Endothelial cell of umbilical vein (primary cell): ENCODE data around the gene PLXNA1. TPM values are rescaled to one million over a fixed set of nuclear protein-coding genes. Genes with fewer than 3 reads are reported as not detected.

Source experiments
- BruUV-seq: library from RNA; stranded (reverse); fragments of 400-500 nt; replicated peaks from 2 replicates; lab custom pipeline; 2021; lab: Mats Ljungman, UMichigan
- CTCF ChIA-PET: fragments of 300-600, 350-600 bp; sonication (Branson Sonifier 250); formaldehyde crosslinking; loops from one replicate; lab custom pipeline; 2021; ENCODE audit warnings: antibody characterized with exemption, inconsistent platforms; lab: Charles Lee
- POLR2A ChIA-PET: fragments of 300-600, 350-600 bp; sonication (Branson Sonifier 250); formaldehyde crosslinking; loops from one replicate; lab custom pipeline; 2021; ENCODE audit warnings: antibody characterized with exemption, inconsistent platforms; lab: Charles Lee
- DNase-seq: peaks from one replicate; pipeline ENCODE4 v3.0.0-alpha.2; 2011; ENCODE audit warnings: low read depth, low spot score
- FAIRE-seq: peaks from 2 replicates; lab custom pipeline; 2011; peaks lifted over from hg19 to GRCh38; lab: Jason Lieb, UNC
- H2AFZ ChIP-seq: 2 replicates; pipeline ENCODE4 v1.6.0; 2012; ENCODE audit warnings: low read depth, low read length, control low read depth, inconsistent platforms
- H3K27ac ChIP-seq: 2 replicates; pipeline ENCODE4 v1.5.1; 2011; ENCODE audit warnings: low read depth, mild to moderate bottlenecking, control low read depth, low read length, moderate library complexity; ENCODE audit not compliant: insufficient read depth
- H3K27me3 ChIP-seq, 2 experiments: 2 replicates each; pipeline versions ENCODE4 v1.6.0 to v1.6.1; 2011; ENCODE audit warnings: low read length in 2 of 2, mixed read lengths in 1 of 2; ENCODE audit not compliant: control insufficient read depth in 2 of 2, insufficient read depth in 2 of 2
- H3K36me3 ChIP-seq, 2 experiments: 2 replicates in 1 of 2; 3 replicates in 1 of 2; pipeline ENCODE4 v1.5.1; 2011; ENCODE audit warnings: low read length in 2 of 2, mild to moderate bottlenecking in 1 of 2, moderate library complexity in 1 of 2; ENCODE audit not compliant: control insufficient read depth in 2 of 2, insufficient read depth in 2 of 2; ENCODE audit errors: extremely low read depth in 1 of 2
- H3K4me1 ChIP-seq: 3 replicates; pipeline ENCODE4 v1.5.1; 2011; ENCODE audit warnings: mild to moderate bottlenecking, low read length; ENCODE audit not compliant: control insufficient read depth, insufficient read depth; ENCODE audit errors: extremely low read depth
- H3K4me2 ChIP-seq: 2 replicates; pipeline ENCODE4 v1.6.1; 2011; ENCODE audit warnings: low read length, control low read depth, mixed read lengths; ENCODE audit not compliant: insufficient read depth
- H3K4me3 ChIP-seq, 3 experiments: fragments of 200-600 bp in 1 of 3; sonication (generic), shearing (Covaris generic) in 1 of 3; replicated peaks in 1 of 3; 2 replicates each; pipeline ENCODE4 v1.5.1; 2011 to 2016; ENCODE audit warnings: control low read depth in 3 of 3, low read length in 3 of 3, mild to moderate bottlenecking in 2 of 3, inconsistent platforms in 1 of 3, low read depth in 1 of 3, moderate library complexity in 1 of 3; ENCODE audit not compliant: insufficient read depth in 1 of 3
- H3K79me2 ChIP-seq: 2 replicates; pipeline ENCODE4 v1.6.0; 2012; ENCODE audit warnings: low read length, inconsistent platforms; ENCODE audit not compliant: control insufficient read depth, insufficient read depth
- H3K9ac ChIP-seq: replicated peaks from 2 replicates; pipeline ENCODE3; 2011; ENCODE audit warnings: low read length, control low read depth; ENCODE audit not compliant: insufficient read depth; ENCODE audit errors: extremely low read depth
- H3K9me1 ChIP-seq: replicated peaks from 3 replicates; pipeline ENCODE4 v1.6.0; 2011; ENCODE audit warnings: mild to moderate bottlenecking, low read length; ENCODE audit not compliant: control insufficient read depth, insufficient read depth; ENCODE audit errors: extremely low read depth
- H3K9me3 ChIP-seq: replicated peaks from 2 replicates; pipeline ENCODE4 v1.5.1; 2012; ENCODE audit warnings: low read length, inconsistent platforms; ENCODE audit not compliant: control insufficient read depth, insufficient read depth
- H4K20me1 ChIP-seq: replicated peaks from 2 replicates; pipeline ENCODE3; 2011; ENCODE audit warnings: mild to moderate bottlenecking, low read length; ENCODE audit not compliant: control insufficient read depth, insufficient read depth; ENCODE audit errors: extremely low read depth
- FOS ChIP-seq: IDR thresholded peaks from 2 replicates; pipeline ENCODE4 v1.6.1; 2011; ENCODE audit warnings: mild to moderate bottlenecking, low read length, moderate library complexity, borderline replicate concordance; ENCODE audit not compliant: insufficient read depth
- GATA2 ChIP-seq: IDR thresholded peaks from 2 replicates; pipeline ENCODE4 v1.7.0; 2011; ENCODE audit warnings: low read depth, mild to moderate bottlenecking, moderate library complexity, mixed read lengths, low read length; ENCODE audit not compliant: insufficient read length, insufficient read depth
- MAX ChIP-seq: IDR thresholded peaks from 2 replicates; pipeline ENCODE4 v1.6.1; 2011; ENCODE audit not compliant: insufficient read depth, insufficient read length
- MYC ChIP-seq: IDR thresholded peaks from one replicate; pipeline ENCODE4 v1.6.1; 2011; ENCODE audit warnings: mild to moderate bottlenecking, low read depth, low read length
- POLR2A ChIP-seq: IDR thresholded peaks from 2 replicates; pipeline ENCODE4 v1.6.1; 2012; ENCODE audit warnings: low read depth, mild to moderate bottlenecking, control low read depth, low read length
- POLR2AphosphoS5 ChIP-seq: IDR thresholded peaks from 2 replicates; pipeline ENCODE4 v1.6.1; 2012; ENCODE audit warnings: low read depth, mild to moderate bottlenecking, control low read depth, low read length, moderate library complexity; ENCODE audit not compliant: insufficient read depth
- dilution Hi-C: fragments of 300-500 bp; cut with MboI; formaldehyde crosslinking; loops from one replicate; pipeline ENCODE4 v1.15.0; 2019; ENCODE audit warnings: low sequenced_read_pairs; ENCODE audit not compliant: extremely low pct_ligation_motif_present
- intact Hi-C: fragments of 100-400 bp; cut with micrococcal nuclease; formaldehyde crosslinking; loops from one replicate; pipeline ENCODE4 v1.10.0; 2022
- polyA plus RNA-seq, 4 experiments: library from polyadenylated mRNA; depleted of rRNA in 3 of 4; stranded (reverse) in 3 of 4; unstranded in 1 of 4; fragments of >200 nt; gene quantifications; 2 replicates each; pipeline versions ENCODE4 v1.2.1 to v1.2.3, GENCODE V29; 2011 to 2012; ENCODE audit warnings: missing spikeins in 1 of 4
- total RNA-seq: library from RNA; stranded (reverse); gene quantifications from 2 replicates; pipeline ENCODE4 v1.2.3, GENCODE V29; 2021
- TF ChIP-seq, protein P1 (sequence below), 2 donors: IDR thresholded peaks; 1 replicate in 1 of 2; 2 replicates in 1 of 2; pipeline ENCODE4 v1.5.1; 2011; ENCODE audit warnings: low read length in 2 of 2, mild to moderate bottlenecking in 2 of 2, moderate library complexity in 2 of 2, control low read depth in 1 of 2, inconsistent platforms in 1 of 2, low read depth in 1 of 2; ENCODE audit not compliant: insufficient read depth in 1 of 2; ENCODE audit errors: extremely low read depth in 1 of 2

The PLXNA1 gene
- total and polyA plus RNA-seq, 2 donors (not counting 3 experiments of a cell fraction or from before 2014, with no cell fraction given), result 14.1 to 18.4 TPM

DNA sequence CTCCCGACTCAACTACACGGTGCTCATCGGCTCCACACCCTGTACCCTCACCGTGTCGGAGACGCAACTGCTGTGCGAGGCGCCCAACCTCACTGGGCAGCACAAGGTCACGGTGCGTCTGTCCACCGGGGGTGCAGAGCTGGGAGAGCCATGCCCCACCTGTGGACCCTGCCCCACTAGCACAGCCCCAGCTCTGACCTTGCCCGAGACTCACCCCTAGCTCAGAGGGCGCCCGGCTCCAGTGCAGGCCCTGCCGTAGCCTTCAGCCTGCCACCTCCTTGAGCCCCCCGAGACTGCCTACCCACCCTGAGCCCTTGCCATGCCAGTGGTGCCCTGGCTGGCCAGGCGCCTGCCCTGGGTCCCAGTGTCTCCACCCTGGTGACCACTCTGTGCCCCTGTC is 34.9 kb downstream of the PLXNA1 start:
- no peak for TF ChIP-seq FOS
- no peak for TF ChIP-seq POLR2AphosphoS5
- no peak for TF ChIP-seq MYC
- TF ChIP-seq MAX, result no peak
- TF ChIP-seq GATA2, result no peak
- ChIA-PET CTCF (no interaction called here), POLR2A (no interaction called here)
- no TSS peak for BruUV-seq
- H3K4me2 ChIP-seq, result no peak overlapping the region
- dilution Hi-C loops (no loop called here), intact Hi-C loops (no loop called here)
- H3K9me1 ChIP-seq, result no peaks in the 10 kb centered on the region
- H3K36me3 ChIP-seq, result peaks cover 0 to 3% of the 10 kb centered on the region in 2 experiments
- DNase-seq (no peak), FAIRE-seq (no peak)
- no peak overlapping the region for H3K27ac ChIP-seq
- H2AFZ ChIP-seq, result no peak overlapping the region
- no peaks in the 10 kb centered on the region for H4K20me1 ChIP-seq
- H3K9ac ChIP-seq, result no peak overlapping the region
- no peaks in the 10 kb centered on the region for H3K9me3 ChIP-seq
- no peaks in the 10 kb centered on the region for H3K4me1 ChIP-seq
- no peaks in the 10 kb centered on the region for H3K79me2 ChIP-seq
- no peaks in the 10 kb centered on the region for H3K27me3 ChIP-seq
- H3K4me3 ChIP-seq, result no peak overlapping the region

DNA sequence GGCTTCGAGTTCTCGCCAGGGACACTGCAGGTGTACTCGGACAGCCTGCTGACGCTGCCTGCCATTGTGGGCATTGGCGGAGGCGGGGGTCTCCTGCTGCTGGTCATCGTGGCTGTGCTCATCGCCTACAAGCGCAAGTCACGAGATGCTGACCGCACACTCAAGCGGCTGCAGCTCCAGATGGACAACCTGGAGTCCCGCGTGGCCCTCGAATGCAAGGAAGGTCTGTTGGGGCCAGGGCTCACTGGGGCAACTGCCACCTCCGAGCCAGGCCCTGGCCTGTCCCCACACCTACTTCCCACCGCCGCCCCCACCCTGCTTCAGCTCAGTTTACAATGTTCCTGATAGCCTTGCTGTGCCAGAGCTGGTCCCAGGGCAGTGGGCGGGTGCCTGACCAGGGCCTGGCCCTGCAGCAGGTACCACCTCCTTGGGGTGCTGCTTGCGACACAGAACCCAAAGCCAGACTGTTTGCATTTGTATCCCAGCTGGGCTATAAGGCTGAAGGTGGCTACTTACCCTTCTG is 35.5 kb downstream of the PLXNA1 start:
- DNase-seq (no peak), FAIRE-seq (no peak)
- BruUV-seq, result no TSS peak
- Histone ChIP-seq H2AFZ (no peak overlapping the region), H3K79me2 (no peaks in the 10 kb centered on the region), H3K36me3 (peaks cover 0 to 3% of the 10 kb centered on the region in 2 experiments), H3K9me1 (no peaks in the 10 kb centered on the region), H3K27me3 (no peaks in the 10 kb centered on the region), H3K4me3 (no peak overlapping the region), H4K20me1 (no peaks in the 10 kb centered on the region), H3K4me1 (no peaks in the 10 kb centered on the region), H3K9me3 (no peaks in the 10 kb centered on the region), H3K4me2 (no peak overlapping the region), H3K27ac (no peak overlapping the region), H3K9ac (no peak overlapping the region)
- POLR2A ChIA-PET, result no interaction called here
- intact Hi-C loops, result no loop called here
- dilution Hi-C loops, result no loop called here
- CTCF ChIA-PET, result no interaction called here
- TF ChIP-seq POLR2A, result no peak
- TF ChIP-seq, protein P1, sequence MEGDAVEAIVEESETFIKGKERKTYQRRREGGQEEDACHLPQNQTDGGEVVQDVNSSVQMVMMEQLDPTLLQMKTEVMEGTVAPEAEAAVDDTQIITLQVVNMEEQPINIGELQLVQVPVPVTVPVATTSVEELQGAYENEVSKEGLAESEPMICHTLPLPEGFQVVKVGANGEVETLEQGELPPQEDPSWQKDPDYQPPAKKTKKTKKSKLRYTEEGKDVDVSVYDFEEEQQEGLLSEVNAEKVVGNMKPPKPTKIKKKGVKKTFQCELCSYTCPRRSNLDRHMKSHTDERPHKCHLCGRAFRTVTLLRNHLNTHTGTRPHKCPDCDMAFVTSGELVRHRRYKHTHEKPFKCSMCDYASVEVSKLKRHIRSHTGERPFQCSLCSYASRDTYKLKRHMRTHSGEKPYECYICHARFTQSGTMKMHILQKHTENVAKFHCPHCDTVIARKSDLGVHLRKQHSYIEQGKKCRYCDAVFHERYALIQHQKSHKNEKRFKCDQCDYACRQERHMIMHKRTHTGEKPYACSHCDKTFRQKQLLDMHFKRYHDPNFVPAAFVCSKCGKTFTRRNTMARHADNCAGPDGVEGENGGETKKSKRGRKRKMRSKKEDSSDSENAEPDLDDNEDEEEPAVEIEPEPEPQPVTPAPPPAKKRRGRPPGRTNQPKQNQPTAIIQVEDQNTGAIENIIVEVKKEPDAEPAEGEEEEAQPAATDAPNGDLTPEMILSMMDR (IDR thresholded peaks at IDR 0.05; ENCODE audit: extremely low read depth in 1 of 2, insufficient read depth in 1 of 2, low read depth in 1 of 2, low read length in 2 of 2), result no peak
- TF ChIP-seq MYC, result no peak
- no peak for TF ChIP-seq FOS
